ENCODE data around the gene ABLIM1.

ABLIM1 gene

GRCh38 chr10:114401195-114401791 is 256.8 kb downstream of the ABLIM1 start:
- no peak for DNase-seq

- no peak for DNase-seq
Measured at GRCh38 chr10:114400091-114400490, 258.0 kb downstream of the ABLIM1 start.

GRCh38 chr10:114399576-114399975 is 258.5 kb downstream of the ABLIM1 start:
- DNase-seq = no peak

GRCh38 chr10:114398587-114399331 is 259.3 kb downstream of the ABLIM1 start:
- DNase-seq = no peak

GRCh38 chr10:114397651-114398145 is 260.4 kb downstream of the ABLIM1 start:
- no peak for DNase-seq

- DNase-seq = no peak
Measured at GRCh38 chr10:114396464-114396863, 261.6 kb downstream of the ABLIM1 start.

- no peak for DNase-seq
Measured at GRCh38 chr10:114395366-114396022, 262.6 kb downstream of the ABLIM1 start.

- DNase-seq = no peak
Measured at GRCh38 chr10:114394531-114394930, 263.5 kb downstream of the ABLIM1 start.

- DNase-seq = no peak
Measured at GRCh38 chr10:114393886-114394285, 264.2 kb downstream of the ABLIM1 start.

GRCh38 chr10:114393482-114393881 is 264.6 kb downstream of the ABLIM1 start:
- no peak for DNase-seq

- DNase-seq = no peak
Measured at GRCh38 chr10:114392112-114392835, 265.8 kb downstream of the ABLIM1 start.

- no peak for DNase-seq
Measured at GRCh38 chr10:114391599-114391998, 266.5 kb downstream of the ABLIM1 start.

GRCh38 chr10:114389426-114389825 is 268.6 kb downstream of the ABLIM1 start:
- no peak for DNase-seq

- DNase-seq = no peak
Measured at GRCh38 chr10:114388275-114388674, 269.8 kb downstream of the ABLIM1 start.

GRCh38 chr10:114387784-114388183 is 270.3 kb downstream of the ABLIM1 start:
- DNase-seq = no peak

- DNase-seq = no peak
Measured at GRCh38 chr10:114386452-114386851, 271.6 kb downstream of the ABLIM1 start.

- DNase-seq = no peak
Measured at GRCh38 chr10:114385557-114385956, 272.5 kb downstream of the ABLIM1 start.

GRCh38 chr10:114384601-114385000 is 273.5 kb downstream of the ABLIM1 start:
- DNase-seq = no peak

GRCh38 chr10:114384181-114384580 is 273.9 kb downstream of the ABLIM1 start:
- no peak for DNase-seq
